GM19395 (cell line): ENCODE data around the gene HBE1.
A peak's percentile ranks its signal among the peaks of the same experiment; 100 is the strongest.
"Not testable (repeated sequence)": the region's sequence is repeated elsewhere in the genome, so short reads cannot be mapped to it uniquely, and the experiment has no call there.

Source experiments
- ATAC-seq: cut with Tn5 transposase; IDR thresholded peaks from one replicate; pipeline ENCODE4 v1.9.1; 2021; ENCODE audit warnings: mild to moderate bottlenecking, moderate library complexity; ENCODE audit not compliant: unreplicated experiment

HBE1 gene

GRCh38 chr11:5285703-5286340, 16.1 kb upstream of the HBE1 start:
- no peak for ATAC-seq

GRCh38 chr11:5284637-5285036, 14.9 kb upstream of the HBE1 start:
- ATAC-seq: no peak

- no peak for ATAC-seq
These were observed 14.1 kb upstream of the HBE1 start for GRCh38 chr11:5283882-5284281.

- ATAC-seq: no peak
These were observed 13.3 kb upstream of the HBE1 start for GRCh38 chr11:5283086-5283485.

GRCh38 chr11:5282628-5283027, 12.9 kb upstream of the HBE1 start:
- ATAC-seq: no peak

GRCh38 chr11:5281596-5281995, 11.9 kb upstream of the HBE1 start:
- no peak for ATAC-seq

- peak; percentile 97 for ATAC-seq
These were observed 10.9 kb upstream of the HBE1 start for GRCh38 chr11:5280582-5281102.

GRCh38 chr11:5279471-5280090, 9.8 kb upstream of the HBE1 start:
- ATAC-seq: no peak

GRCh38 chr11:5277807-5278382, 8.2 kb upstream of the HBE1 start:
- ATAC-seq: no peak

- no peak for ATAC-seq
These were observed 7.0 kb upstream of the HBE1 start for GRCh38 chr11:5276697-5277096.

GRCh38 chr11:5275369-5276110, 5.8 kb upstream of the HBE1 start:
- ATAC-seq: no peak

GRCh38 chr11:5274395-5274794, 4.7 kb upstream of the HBE1 start:
- no peak for ATAC-seq

- no peak for ATAC-seq
These were observed 2.8 kb upstream of the HBE1 start for GRCh38 chr11:5272395-5273017.

GRCh38 chr11:5267033-5267563, 2.6 kb downstream of the HBE1 start:
- ATAC-seq: no peak

GRCh38 chr11:5266609-5267008, 3.1 kb downstream of the HBE1 start:
- no peak for ATAC-seq

GRCh38 chr11:5265832-5266231, 3.9 kb downstream of the HBE1 start:
- no peak for ATAC-seq

GRCh38 chr11:5258543-5259262, 11.0 kb downstream of the HBE1 start:
- no peak for ATAC-seq

- no peak for ATAC-seq
These were observed 12.4 kb downstream of the HBE1 start for GRCh38 chr11:5257296-5257695.

- ATAC-seq: not testable (repeated sequence)
These were observed 14.9 kb downstream of the HBE1 start, which contains the start of gene HBG2 for GRCh38 chr11:5254646-5255413. HBG2 (minus strand) TSS chr11:5254781; CDS start chr11:5254728, 53 bp downstream.
